EL (cell line): ENCODE data around the gene BIVM.

ENCODE experiments used
- DNase-seq: peaks from one replicate; pipeline ENCODE4 v3.0.0-alpha.2; 2016

BIVM gene

DNA sequence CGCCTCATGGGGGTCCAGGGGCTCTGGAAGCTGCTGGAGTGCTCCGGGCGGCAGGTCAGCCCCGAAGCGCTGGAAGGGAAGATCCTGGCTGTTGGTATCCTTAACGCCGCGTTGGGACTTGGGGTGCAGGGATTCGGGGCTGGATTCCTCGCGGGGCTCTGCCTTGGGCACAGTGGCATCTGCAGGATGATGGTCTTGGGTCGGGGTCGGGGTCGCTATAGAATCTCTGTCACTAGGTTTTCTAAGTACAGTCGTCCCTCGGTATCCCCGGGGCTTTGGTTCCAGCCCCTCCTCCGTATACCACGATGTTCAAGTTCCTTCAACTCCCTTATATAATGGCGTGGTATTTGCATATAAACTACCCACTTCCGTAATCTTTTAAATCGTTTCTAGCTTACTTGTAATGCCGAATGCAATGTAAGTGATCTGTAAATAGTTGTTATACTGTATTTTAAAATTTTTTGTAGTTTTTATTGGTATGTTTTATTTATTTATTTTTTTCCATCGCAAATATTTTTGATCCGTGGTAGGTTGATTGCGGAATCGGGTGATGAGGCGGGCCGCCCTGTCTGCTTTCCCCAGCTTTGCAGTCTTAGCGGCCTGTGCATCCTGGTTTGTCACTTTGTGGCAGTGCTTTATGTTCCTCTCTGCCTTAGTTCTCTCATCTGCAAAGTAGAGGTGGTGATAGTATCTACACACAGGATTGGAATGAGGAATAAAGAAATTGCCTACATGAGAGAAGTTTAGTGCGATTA, 47.5 kb downstream of the BIVM start:
- DNase-seq = peak; percentile 50

GRCh38 chr13:102847272-102848234, 48.6 kb downstream of the BIVM start:
- DNase-seq = peak; percentile 43

- DNase-seq = no peak
Observed at GRCh38 chr13:102848956-102849355, 50.0 kb downstream of the BIVM start.

- DNase-seq = no peak
Observed at GRCh38 chr13:102852556-102852955, 53.6 kb downstream of the BIVM start.

DNA sequence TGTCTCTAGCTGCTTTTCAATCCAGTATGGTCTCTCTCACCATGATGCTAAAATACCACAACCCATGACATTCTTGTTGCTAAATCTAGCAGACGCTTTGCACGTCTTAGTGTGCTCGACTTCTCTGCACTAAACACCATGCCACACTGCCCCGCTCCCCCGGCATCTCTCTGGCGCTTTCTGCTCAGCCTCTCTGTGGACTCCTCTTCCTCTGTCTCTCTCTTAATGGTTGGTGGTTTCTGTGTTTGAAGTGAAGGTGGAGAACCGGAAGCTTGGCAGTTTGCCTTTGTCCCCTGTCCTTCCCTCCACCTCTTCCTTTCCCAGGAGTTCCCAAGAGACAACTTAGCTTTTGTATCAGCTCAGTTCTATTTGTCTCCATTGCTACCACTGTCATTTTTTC, 55.8 kb downstream of the BIVM start:
- no peak for DNase-seq

DNA sequence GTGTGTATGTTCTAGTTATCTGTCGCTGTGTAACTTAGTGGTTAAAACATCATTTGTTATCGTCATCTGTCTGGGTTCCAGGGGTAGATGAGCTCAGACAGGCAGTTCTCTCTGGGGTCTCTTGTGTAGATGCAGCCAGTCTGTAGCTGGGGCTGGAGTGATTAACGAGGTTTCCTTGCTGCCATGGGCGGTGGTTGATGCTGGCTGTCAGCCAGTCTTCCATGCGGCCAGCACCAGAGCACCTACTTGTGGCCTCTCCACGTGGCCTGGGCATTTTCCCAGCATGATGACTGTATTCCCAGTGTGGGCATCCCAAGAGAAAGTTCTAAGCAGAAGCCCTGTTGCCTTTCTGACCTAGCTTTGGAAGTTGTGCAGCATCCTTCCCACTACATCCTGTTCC, 57.6 kb downstream of the BIVM start:
- DNase-seq = no peak

- DNase-seq = no peak
Observed at GRCh38 chr13:102862624-102863210, 63.8 kb downstream of the BIVM start.

DNA sequence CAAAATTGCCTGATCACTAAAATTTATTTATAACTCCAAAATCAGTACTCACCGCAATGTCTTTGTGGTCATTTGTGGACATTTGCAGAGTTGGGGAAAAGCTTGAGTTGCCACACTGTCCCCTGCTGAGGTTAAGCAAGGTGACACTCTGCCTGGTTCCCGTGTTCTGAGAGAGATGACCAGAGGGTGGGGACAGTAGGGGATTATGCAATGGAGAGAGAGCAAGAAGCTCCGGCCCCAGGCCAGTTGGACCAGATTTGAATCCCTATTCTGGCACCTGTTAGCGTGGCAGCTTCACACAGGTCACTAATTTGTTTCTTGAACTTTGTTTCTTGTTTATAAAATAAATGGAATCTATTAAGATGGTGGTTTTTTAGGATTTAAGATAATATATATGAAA, 64.7 kb downstream of the BIVM start:
- DNase-seq = no peak

DNA sequence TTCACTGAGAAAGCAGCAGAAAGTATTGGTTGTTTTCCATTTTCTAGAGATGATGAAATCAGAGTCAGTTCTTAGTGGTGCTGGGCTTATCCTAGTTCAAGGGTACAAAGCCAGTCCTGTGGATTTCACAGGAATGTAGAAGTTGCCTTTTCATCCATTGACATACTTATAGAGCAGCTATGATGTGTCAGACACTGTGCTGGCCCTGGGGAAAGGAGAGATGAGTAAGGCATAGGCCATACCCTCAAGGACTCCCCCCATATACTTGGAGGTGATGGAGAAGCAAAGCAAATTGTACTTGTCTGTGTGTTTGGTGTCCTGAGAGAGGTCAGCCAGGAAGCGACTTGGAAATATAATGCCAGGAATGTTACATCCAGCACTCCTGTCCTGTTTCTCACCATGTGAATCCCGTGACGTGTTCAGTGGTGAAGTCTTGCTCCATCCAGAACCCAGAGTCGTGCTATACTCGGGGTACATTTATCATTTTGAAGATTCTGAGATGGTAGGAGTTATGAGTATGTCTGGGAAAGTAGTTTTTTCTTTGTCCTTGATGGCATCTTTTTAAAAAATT, 69.5 kb downstream of the BIVM start:
- DNase-seq = peak; percentile 10

- DNase-seq = no peak
Observed at GRCh38 chr13:102869948-102870676, 71.2 kb downstream of the BIVM start.

- peak; percentile 66 for DNase-seq
Observed at GRCh38 chr13:102870677-102871415, 71.9 kb downstream of the BIVM start.

GRCh38 chr13:102872131-102872530, 73.2 kb downstream of the BIVM start:
- no peak for DNase-seq

- no peak for DNase-seq
Observed at GRCh38 chr13:102872531-102872930, 73.6 kb downstream of the BIVM start.

GRCh38 chr13:102873653-102874052, 74.7 kb downstream of the BIVM start:
- DNase-seq = no peak

DNA sequence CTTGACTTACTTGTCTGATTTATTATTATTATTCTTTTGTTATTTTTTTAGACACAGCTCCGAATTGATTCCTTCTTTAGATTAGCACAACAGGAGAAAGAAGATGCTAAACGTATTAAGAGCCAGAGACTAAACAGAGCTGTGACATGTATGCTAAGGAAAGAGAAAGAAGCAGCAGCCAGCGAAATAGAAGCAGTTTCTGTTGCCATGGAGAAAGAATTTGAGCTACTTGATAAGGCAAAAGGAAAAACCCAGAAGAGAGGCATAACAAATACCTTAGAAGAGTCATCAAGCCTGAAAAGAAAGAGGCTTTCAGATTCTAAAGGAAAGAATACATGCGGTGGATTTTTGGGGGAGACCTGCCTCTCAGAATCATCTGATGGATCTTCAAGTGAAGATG, 76.3 kb downstream of the BIVM start:
- no peak for DNase-seq

GRCh38 chr13:102877303-102877702, 78.4 kb downstream of the BIVM start:
- peak; percentile 26 for DNase-seq

DNA sequence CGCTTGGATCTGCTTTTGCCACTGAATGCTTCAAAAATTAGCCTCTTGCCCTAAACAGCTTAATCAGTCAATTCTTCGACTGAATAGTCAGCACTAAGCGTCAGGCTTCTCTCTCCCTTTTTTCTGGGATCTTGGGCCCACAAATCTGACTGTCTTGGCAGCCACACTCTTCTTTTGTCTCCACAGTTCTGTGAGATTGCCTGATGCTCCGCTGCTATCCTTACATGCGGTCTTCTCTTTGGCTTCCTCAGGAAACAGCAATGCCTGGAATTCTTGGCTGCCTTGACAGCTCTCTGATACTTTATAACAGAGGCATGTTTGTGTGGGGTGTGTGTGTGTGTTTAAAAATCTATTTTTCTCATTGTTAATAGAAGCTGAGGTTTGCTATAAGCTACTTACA, 79.6 kb downstream of the BIVM start:
- no peak for DNase-seq

GRCh38 chr13:102879793-102880499, 81.0 kb downstream of the BIVM start:
- DNase-seq = no peak

DNA sequence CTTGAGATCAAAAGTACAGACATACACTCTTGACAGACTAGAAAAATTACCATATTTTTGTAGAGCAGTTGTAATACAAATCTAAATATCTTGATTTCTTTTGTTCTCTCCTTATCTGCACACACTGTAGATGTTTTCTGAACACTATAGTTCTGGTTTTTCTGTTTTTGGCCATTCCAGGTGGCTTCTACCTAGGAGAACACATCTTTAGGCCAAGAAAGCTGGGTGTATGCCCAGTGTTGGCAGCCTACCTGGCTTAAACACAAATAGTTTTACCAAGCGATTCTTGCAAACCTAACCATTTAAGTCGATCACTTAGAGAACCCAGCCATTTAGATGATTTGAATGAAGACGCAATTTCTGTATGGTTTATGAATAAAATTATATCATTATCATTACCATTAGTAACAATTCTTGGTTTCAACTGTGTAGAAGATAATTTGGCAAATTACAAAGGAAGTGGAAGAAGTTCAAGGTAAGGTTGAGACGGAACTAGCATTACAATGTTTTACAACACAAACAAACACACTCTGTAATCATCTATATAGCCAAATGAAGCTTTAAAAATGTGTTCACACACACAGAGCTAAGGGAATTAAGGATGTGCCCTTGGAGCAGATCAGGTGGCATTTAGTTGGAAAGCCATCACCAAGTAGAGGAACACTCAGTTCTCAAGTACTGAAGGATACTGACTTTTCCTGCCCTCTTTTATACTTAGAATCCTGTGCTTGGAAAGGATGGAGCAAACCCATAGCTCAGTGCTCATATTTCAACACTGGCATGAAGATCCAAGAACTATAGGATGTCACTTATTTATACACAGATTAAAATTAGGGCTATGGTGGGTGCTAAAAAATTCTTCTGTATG, 83.1 kb downstream of the BIVM start:
- no peak for DNase-seq
